HG02884 (cell line): ENCODE data around the gene SMPD1.
"Not testable (repeated sequence)": the region's sequence is repeated elsewhere in the genome, so short reads cannot be mapped to it uniquely, and the experiment has no call there.

Source experiments
- ATAC-seq: cut with Tn5 transposase; IDR thresholded peaks from one replicate; pipeline ENCODE4 v1.9.1; 2021; ENCODE audit warnings: mild to moderate bottlenecking, moderate library complexity; ENCODE audit not compliant: unreplicated experiment

The SMPD1 gene

GRCh38 chr11:6387811-6388599 is 2.3 kb upstream of the SMPD1 start:
- no peak for ATAC-seq

- ATAC-seq, result no peak
Measured at GRCh38 chr11:6388748-6389147, 1.5 kb upstream of the SMPD1 start.

GRCh38 chr11:6390718-6391469 is 620 bp downstream of the SMPD1 start:
- no peak for ATAC-seq

GRCh38 chr11:6391537-6392134 is 1.4 kb downstream of the SMPD1 start:
- ATAC-seq, result no peak

GRCh38 chr11:6392251-6392650 is 2.0 kb downstream of the SMPD1 start:
- ATAC-seq, result not testable (repeated sequence)

- ATAC-seq, result no peak
Measured at GRCh38 chr11:6393989-6394670, 3.9 kb downstream of the SMPD1 start.

GRCh38 chr11:6395470-6396060 is 5.3 kb downstream of the SMPD1 start:
- no peak for ATAC-seq

GRCh38 chr11:6397156-6397555 is 6.9 kb downstream of the SMPD1 start:
- ATAC-seq, result no peak

GRCh38 chr11:6397636-6398035 is 7.4 kb downstream of the SMPD1 start:
- ATAC-seq, result no peak

GRCh38 chr11:6400431-6401345 is 10.4 kb downstream of the SMPD1 start:
- ATAC-seq, result no peak

- no peak for ATAC-seq
Measured at GRCh38 chr11:6401464-6401863, 11.2 kb downstream of the SMPD1 start.

- peak; percentile 36 for ATAC-seq
Measured at GRCh38 chr11:6402061-6402470, 11.8 kb downstream of the SMPD1 start.

GRCh38 chr11:6402561-6402981 is 12.3 kb downstream of the SMPD1 start:
- peak; percentile 98 for ATAC-seq

- no peak for ATAC-seq
Measured at GRCh38 chr11:6403539-6403938, 13.3 kb downstream of the SMPD1 start.

GRCh38 chr11:6404342-6405051 is 14.2 kb downstream of the SMPD1 start:
- ATAC-seq, result no peak

GRCh38 chr11:6405052-6405667 is 14.9 kb downstream of the SMPD1 start:
- ATAC-seq, result no peak

- ATAC-seq, result no peak
Measured at GRCh38 chr11:6405846-6406245, 15.6 kb downstream of the SMPD1 start.

- no peak for ATAC-seq
Measured at GRCh38 chr11:6406370-6406769, 16.1 kb downstream of the SMPD1 start.
